ENCODE data around the gene ITGB2.

ITGB2 gene

GRCh38 chr21:44870748-44871495 lies 49.8 kb downstream of the ITGB2 start:
- no peak overlapping the region for H3K4me3 ChIP-seq (ENCODE audit: low read depth, low read length)
- no peak for DNase-seq (ENCODE audit: low read depth)
- TF ChIP-seq MYC (IDR thresholded peaks at IDR 0.05; ENCODE audit: low read depth, low read length) (no peak), CTCF (IDR thresholded peaks at IDR 0.05; ENCODE audit: low read depth, low read length) (no peak), POLR2A (IDR thresholded peaks at IDR 0.05; ENCODE audit: extremely low read depth, insufficient read length) (no peak), MAX (IDR thresholded peaks at IDR 0.05; ENCODE audit: low read depth, low read length) (no peak)

GRCh38 chr21:44869781-44870747 lies 50.6 kb downstream of the ITGB2 start:
- no peak overlapping the region for H3K4me3 ChIP-seq (ENCODE audit: low read depth, low read length)
- no peak for TF ChIP-seq MAX (IDR thresholded peaks at IDR 0.05; ENCODE audit: low read depth, low read length)
- no peak for TF ChIP-seq POLR2A (IDR thresholded peaks at IDR 0.05; ENCODE audit: extremely low read depth, insufficient read length)
- no peak for TF ChIP-seq CTCF (IDR thresholded peaks at IDR 0.05; ENCODE audit: low read depth, low read length)
- no peak for TF ChIP-seq MYC (IDR thresholded peaks at IDR 0.05; ENCODE audit: low read depth, low read length)

GRCh38 chr21:44868707-44869106 lies 52.0 kb downstream of the ITGB2 start:
- no peak overlapping the region for H3K4me3 ChIP-seq (ENCODE audit: low read depth, low read length)
- no peak for DNase-seq (ENCODE audit: low read depth)
- TF ChIP-seq CTCF (IDR thresholded peaks at IDR 0.05; ENCODE audit: low read depth, low read length): no peak

More at GRCh38 chr21:44869781-44870747, 50.6 kb downstream of the ITGB2 start:
- no peak for DNase-seq (ENCODE audit: low read depth)

- H3K4me3 ChIP-seq (ENCODE audit: low read depth, low read length): no peak overlapping the region
These were observed 52.5 kb downstream of the ITGB2 start for GRCh38 chr21:44867999-44868700.

More at GRCh38 chr21:44867999-44868700, 52.5 kb downstream of the ITGB2 start:
- TF ChIP-seq MYC (IDR thresholded peaks at IDR 0.05; ENCODE audit: low read depth, low read length): no peak
- TF ChIP-seq MAX (IDR thresholded peaks at IDR 0.05; ENCODE audit: low read depth, low read length): no peak
- no peak for TF ChIP-seq POLR2A (IDR thresholded peaks at IDR 0.05; ENCODE audit: extremely low read depth, insufficient read length)
- TF ChIP-seq CTCF (IDR thresholded peaks at IDR 0.05; ENCODE audit: low read depth, low read length): no peak
- no peak for DNase-seq (ENCODE audit: low read depth)

Data from NB4 (cell line).